Mucosa of gallbladder (tissue), 1 donor: ENCODE data around the gene TXNL4B. TPM values are rescaled to one million over a fixed set of nuclear protein-coding genes. Genes with fewer than 3 reads are reported as not detected.

Experiments
- DNase-seq: peaks from one replicate; pipeline ENCODE4 v3.0.0-alpha.2; 2020; ENCODE audit warnings: low spot score
- total RNA-seq: library from RNA; stranded (reverse); gene quantifications from one replicate; pipeline ENCODE4 v1.2.1, GENCODE V29; 2021
- donor health status: DM: no; HTN: no; CAD: no.

TXNL4B gene
- total RNA-seq: 14.0 TPM

DNA sequence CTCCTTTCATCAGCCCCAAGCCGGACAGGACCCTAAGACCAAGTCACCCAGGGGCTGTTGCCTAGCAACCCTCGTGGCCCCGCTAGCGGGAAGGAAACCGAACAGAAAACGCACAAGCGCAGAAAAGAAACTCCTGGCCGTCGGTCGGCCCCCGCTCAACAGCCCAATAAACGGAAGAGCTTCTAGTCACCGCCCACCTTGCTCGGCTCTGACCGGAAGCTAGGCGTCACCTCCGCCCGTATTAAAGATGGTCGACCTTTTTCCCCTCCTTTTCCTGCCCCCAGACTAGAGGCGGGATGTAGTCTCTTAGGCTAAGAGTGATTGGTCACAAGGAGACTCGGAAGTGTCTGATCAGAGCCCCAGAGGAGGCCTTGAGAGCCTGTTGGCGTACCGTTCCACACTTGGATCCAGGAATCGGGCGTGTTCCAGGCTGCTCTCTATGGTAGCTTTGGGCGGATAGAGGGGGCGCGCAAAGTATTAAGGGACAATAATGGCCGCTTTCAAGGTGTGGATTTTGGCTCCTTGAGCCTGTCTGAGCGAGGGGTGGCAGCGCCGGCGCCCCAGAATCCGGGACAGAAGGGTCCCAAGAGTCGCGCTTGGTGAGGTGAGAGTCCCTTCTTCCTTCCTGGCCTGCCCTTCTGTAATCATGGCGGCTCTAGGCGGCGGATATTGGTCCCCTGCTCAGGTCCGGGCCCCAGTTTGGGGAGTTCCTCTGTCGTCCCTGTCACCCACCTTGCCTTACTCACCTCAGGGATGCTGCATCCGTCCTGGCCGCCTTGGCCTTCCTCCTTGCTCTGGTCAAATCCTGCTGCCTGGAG lies at the start of gene TXNL4B, which contains the start of gene DHX38:
Gene TXNL4B (minus strand): TSS at position 173 of the 818 bp plus-strand sequence. CDS start 2,871 bp downstream, outside the sequence.
Gene DHX38 (plus strand): TSS at position 400 of the 818 bp plus-strand sequence. CDS start 2,311 bp downstream, outside the sequence.
- peak; percentile 96 for DNase-seq

DNA sequence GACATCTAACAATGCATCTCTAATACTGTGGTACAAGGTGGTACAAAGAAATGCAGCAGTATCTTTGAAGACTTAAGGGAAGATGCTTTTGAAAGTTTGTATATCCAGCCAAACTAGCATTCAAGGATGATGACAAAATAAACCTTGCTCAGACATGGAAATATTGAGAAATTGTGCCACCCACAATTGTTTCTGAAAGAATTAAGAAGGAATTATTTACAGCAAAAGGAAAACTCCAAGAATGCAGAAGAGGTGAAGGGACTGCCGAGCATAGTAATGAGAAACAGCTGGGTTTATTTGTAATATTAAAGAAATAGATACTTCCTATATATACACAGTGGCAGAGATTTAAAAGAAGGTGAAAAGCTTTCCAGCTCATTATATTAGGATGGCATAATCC lies 49.1 kb upstream of the TXNL4B start:
- no peak for DNase-seq

DNA sequence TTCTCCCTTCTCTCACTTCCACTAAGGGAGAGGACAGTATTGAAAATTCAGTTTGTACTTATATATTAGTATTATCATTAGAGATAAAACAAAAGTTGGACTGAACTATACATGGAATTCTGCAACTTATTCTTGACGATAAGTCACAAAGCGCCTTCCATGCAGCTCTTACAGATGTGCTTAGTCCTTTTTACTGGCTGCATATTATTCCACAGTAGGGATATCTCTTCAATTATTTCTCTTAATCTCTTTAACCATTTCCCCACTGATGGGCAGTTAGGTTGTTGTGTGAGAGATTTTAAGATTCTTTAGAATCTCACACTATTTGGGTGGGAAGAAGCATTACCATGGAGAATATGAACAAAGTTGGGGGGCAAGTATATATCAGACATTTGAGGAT lies 46.5 kb upstream of the TXNL4B start:
- DNase-seq: no peak

DNA sequence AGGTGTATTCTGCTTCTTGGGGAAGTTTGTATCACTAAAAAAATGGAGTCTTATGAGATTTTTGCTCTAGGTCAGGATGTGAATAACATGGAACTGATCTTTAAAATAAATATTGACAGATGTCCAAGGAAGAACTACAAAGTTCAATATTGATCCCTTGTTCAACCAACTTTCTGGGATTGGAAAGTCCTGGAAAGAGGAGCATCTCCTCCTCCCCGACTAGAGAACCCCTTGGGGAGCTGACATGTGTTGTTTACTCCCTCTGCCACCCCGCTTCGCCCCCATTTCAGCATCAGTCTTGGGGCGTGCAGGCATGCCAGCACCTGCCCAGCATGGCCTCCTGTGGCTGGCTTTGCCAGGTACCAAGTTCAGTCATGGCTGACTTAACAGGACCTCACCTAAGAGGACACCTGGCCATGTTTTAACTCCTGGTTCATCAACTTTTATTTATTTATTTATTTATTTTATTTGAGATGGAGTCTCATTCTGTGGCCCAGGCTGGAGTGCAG lies 44.7 kb upstream of the TXNL4B start:
- no peak for DNase-seq

DNA sequence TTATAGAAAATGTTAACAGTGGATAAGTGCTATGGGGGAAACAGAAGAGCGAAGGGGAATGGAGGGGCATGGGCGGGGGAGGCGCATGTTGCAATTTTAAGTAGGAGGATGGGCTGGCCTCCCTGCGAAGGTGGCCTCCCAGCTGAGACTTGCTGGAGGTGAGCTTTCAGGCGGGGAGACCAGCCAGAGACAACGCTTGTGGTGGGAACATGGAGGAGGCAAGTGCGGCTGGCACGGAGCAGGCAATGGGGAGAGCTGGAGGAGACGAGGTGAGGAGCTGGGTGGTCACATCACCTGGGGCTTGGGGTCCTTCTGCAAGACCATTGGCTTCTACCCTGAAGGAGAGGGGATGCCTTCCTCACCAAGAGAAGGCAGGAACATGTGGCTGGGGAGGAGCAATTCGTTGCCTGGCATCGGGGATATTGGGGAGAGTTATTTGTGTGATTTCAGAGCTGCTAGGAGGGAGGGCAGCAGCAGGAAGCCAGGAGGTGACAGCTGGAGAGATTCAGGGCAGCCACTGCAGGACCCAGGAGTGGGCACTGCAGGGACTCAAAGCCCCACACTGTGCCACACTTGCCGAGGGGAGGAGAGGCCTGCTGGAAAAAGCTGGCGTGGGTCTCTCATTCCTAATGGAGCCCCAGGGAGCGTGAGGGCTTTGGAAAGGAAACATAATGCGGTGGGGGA lies 44.1 kb upstream of the TXNL4B start:
- DNase-seq: no peak

DNA sequence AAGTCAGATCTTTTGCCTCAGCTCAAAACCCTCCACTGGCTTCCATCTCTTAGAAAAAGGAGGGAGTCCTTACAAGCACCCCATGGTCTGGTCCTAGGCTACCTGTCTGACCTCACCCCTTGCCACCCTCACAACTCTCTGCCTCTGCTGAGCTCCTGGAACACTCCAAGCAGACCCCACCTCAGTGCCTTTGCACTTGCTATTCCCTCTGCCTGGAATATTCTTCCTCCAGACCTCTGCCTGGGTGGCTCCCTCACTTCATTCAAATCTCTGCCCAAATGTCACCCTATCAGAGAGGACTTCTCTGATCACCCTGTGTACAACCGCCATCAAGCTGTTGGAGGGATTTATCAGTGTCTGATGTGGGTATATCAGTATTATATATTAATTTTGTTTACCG lies 41.1 kb upstream of the TXNL4B start:
- DNase-seq: no peak

DNA sequence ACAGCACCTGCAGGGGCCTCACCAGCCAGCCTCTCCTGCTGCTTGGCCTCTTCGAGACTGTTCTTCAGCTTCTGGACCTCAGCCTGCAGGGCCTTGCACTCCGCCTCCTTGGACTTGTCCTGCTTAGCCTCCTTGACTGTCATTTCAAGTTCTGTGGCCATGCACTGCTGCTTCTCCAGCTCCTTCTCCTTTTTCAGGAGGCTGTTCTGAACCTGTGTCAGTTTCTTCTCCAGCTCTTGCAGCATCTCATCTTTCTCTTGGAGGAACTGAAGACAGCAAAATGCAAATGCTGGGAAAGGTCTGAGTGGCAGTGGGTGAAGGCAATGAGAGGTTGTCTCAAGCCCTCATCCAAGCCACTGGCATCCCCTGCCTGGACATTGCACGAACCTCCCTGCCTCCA lies 39.3 kb upstream of the TXNL4B start:
- DNase-seq: no peak

DNA sequence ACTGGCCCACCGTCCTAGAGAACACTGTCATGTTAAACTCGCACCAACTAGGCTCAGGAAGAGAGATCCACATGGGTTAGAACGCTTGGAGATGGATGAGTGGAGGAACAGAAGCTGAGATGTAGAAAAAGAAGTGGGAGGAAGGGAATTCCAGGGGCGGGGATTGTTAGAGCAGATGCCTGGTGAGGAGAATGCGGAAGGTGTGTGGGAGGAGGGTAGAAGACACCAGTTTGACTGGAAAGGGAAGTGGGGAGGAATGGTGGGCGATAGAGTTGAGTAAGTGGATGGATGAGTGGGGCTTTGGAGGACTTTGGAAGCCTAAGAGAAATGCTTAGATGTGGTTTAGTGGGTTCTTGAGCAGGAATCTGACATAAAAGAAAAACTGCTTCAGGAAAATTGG lies 37.6 kb upstream of the TXNL4B start:
- DNase-seq: no peak

DNA sequence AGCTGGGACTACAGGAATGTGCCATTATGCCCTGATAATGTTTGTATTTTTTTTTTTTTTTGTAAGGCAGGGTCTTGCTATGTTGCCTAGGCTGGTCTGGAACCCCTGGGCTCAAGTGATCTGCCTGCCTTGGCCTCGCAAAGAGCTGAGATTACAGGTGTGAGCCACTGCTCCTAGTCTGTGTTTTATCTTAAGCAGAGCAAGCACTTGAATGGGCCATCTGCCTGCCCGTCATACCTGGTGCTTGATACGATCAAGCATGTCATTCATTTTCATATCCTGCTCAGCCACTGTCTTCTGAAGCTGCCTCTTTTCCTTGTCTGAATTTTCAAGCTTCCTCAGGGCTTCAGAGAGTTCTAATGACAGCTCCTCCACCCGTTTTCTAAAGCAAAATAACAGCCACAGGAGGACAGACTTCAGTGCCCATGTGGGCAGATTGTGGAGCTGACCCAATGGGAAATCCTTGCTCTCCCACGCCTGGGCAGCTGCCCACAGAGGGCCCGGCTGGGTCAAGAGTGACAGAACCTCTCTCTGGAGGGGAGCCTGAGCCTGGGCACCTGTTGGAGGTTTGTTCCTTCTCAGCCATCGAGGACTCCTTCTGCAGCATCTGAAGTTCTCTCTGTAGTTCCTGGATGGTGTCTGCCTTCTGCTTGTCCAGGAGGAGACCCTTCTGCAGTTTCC lies 36.7 kb upstream of the TXNL4B start:
- DNase-seq: no peak

DNA sequence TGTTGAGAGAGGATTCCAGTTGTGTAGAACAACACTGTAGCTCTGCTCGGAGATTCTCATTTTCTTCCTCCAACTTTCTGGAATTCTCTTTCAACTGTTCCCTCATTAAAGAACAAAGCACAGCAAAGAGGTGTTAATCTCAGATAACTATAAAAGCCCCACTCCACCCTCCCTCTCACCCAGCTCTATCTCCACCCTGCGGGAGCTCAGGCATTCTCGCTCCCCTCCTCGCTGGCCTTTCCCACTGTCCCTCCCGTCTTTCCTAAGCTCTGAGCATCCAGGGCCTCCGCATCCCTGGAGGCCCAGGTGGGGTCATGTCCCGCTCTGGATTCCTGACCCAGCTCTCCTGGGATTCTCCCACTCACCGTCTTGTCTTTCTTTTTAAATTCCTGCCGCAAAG lies 35.3 kb upstream of the TXNL4B start:
- DNase-seq: no peak

DNA sequence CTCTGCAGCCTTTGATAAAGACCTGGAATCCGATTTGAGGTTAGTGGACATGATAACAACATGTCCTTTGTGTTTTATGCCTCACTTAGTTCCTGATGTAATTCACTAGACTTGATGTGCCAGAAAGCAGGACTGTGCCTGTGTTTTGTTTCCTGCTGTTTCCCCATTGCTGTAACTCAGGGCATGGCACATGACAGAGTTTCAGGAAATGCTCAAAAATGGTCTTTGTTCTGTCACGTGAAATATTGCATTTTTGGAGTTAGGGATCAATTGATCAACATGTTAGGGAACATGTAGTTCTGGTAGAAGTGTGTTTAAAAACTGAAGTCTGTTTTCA lies 33.0 kb upstream of the TXNL4B start:
- no peak for DNase-seq

DNA sequence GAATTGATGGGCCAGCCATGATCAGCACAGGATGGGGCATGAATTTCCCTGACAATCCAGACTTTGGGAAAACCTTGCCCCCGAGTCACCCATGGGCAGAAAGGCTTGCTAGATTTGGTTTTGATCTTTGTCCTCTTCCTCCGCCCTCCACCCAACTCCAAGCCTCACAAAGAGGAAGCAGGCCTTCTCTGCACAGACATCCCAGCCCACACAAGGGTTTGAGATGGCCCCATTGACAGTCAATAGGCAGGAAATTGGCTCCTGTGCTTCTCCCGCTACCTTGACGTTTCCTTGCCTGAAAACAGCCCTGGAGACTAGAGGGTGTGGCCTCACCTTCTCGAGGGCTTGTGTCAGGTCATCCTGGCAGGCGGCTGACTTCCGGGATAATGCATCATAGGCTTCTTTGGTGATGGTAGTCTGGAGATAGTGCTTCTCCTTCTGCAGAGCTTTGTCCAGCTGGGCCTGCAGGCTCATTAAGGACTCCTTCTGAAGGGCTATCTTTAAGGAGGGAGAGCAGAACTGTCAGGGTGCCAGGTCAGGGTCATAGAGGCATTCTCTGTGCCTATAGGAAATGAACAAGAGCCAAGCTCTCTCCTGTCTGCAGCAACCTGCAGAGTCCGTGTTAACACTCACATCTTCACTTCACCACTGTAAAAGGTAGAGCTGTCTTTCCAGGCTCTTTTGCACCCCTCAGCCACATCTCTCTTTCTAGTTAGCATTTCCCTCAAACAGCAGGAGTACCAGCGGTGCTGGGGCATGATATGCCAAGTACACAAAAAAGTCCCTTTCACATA lies 32.4 kb upstream of the TXNL4B start:
- DNase-seq: peak; percentile 26

DNA sequence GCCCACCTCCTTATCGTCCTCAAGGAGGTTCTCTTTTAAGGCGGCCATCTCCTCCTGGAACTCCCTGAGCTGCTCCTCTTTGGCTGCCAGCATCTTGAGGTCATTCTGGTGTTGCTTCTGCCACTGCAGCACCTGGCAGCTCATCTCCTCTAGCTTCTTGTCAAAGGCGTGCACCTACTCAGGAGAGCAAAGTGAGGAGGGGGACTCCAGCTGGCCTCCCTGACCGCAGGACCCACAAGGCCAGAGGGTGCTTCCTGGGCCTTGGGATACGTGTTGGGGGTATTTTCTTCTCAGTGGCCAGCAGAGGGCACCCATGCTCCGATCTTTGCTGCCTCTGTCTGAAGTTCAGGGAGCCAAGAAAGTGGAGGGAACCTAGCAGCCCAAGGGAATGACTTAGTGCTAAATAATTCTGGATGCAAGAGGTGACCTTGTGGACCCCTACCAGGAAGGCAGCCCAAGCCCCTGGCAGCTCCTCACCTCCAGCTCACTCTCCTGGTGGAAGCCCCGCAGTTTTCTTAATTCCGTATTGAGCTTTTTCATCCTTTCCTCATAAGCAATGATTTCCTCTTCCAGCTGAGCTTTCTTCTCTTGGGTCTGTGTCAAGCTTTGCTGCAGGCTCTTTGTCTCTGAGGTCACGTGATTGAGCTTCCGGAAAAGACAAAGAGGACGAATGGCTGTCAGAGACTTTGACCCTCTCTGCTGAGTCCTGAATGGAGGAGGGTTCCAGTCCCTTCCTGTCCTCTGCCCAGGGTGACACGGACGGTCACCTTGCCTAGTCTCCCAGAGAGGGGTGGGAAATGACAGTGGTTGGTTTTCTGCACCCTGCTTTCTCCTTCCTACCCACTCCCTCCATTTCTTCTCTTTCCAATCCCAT lies 31.6 kb upstream of the TXNL4B start:
- peak; percentile 73 for DNase-seq

DNA sequence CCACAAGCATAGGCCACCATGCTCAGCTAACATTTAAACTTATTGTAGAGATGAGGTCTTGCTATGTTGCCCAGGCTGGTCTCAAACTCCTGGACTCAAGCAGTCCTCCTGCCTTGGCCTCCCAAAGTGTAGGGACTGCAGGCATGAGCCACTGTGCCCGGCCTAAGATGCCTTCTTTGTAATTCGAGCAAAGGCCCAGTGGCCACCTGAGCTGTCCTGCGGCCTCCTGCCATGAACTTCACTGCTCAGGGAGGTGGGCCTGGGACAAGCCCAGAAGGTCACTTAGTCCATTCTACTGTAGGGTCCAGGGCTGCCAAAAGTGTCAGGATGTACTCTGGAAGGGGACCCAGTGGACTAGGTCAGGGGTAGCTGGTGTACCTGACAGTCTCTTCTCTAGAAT lies 30.7 kb upstream of the TXNL4B start:
- DNase-seq: no peak

DNA sequence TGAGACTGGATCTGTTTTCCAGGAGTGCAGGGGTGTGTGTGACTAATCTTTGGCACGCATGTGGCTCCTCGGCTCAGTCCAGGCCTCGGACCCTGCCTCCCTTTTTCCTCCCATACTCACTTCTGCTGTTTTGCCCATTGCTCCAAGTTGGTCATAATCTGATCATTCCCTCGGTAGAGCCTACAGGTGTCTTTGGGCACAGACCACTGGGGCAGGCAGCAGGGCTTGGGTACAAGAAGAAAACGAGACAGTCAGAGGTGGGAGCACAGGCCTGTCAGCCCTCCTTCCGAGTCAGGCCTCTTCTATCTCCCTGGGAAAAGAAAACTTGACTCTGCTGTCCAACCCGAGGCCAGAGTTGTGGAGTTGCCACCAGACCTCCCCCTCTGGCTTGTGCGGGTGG lies 30.0 kb upstream of the TXNL4B start:
- no peak for DNase-seq

DNA sequence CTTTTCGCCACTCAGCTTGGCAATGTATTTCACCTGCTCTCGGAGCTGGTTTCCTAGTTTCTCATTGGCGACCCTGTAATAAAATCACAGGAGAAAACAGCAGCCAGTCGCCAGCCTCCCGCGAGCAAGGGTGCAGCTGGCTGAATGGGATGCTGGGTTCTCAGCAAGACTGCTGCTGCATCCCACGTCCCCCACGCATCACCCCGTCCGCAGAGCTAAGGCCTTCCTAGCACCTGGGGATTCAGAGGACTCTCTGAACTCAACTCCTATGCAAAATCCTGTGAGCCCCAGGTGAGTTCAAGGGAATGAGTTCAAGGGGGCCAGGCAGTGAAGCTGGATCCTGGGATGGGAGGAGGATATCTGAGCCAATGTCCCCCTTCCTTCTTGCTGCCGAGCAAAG lies 29.5 kb upstream of the TXNL4B start:
- DNase-seq: no peak

DNA sequence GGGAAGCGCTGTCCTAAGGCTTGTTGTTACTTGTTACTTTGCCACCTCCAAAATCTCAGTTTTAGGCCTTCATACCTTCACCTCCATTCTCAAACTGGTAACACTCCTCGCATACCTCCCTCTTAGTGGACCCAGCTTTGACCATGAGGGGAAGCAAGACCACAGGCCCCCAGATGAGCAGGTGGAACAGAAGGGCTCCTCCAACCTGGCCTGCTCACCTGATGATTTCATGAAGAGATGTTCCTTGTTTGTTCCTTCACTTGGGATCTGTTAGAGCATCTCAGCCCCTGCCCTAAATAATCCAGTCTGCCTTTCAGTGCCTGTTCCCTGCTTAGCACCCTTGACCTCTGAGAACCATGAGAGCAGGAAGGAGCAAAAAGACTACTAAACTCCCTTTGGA lies 28.9 kb upstream of the TXNL4B start:
- DNase-seq: no peak

DNA sequence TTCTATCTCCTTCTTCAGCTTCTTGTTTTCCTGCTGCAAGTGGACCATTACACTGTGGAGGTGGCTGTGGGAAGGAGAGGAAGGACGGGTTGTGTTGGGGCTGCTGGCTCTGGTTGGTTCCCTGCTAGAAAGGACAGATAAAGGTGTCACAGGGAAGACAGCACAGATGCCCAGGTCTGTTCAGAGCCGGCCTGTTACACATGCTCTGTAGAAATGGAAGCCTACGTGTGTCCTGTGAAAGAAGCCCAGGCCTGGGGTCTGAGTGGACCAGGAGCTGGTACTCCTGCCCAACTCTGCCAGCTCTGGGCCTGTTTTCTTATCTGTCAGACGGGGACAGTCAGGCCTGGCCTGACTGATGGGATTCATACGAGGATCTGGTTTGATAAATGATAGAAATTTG lies 26.6 kb upstream of the TXNL4B start:
- DNase-seq: no peak

DNA sequence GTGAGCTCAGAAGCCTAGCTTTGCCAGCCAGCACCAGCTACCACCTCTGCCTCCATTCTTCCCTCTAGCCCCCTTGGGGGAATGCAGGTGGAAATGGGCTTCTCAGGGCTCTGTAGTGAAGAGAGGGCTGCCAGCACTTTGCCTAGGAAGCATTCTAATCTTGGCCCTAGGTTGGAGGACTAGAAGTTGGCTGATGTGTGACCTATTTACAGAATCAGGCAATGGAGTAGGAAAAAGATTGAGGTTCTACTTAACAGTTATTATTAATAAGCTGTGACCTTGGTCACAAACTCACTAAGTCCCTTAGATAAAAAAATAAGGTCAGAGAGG lies 20.2 kb upstream of the TXNL4B start:
- no peak for DNase-seq

DNA sequence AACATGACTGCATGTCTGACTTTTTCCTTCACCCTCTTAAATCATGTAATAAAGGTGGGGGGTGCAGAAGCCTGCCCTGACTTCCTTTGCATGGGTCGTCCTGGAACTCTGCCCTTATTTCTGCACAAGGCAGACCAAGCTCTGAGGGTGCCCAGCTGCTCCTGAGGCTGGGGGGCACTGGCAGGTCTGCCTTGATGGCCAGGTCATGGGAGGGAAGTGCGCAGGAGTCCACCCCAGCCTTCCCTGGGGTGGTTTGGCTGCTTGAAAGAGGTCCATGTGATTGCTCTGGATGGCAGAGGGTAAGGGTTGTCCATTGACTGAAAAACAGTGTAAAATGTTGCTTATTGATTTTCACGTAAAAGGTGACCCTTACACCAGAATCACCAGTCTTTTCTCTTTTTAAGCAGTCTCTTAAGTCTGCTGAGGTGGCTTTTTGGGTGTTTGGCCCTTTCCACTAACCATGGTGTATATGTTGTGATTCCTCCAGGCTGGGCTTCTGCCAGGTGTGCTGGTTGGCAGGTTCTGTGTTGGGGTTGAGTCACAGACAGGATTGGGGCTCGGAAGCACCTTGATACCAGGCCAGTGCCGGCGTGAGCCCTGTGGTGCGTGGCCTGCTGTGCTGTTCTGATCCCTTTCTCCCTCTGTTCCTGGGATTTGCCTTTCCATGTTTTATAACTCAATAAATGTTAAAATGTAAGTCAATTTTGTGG lies 19.6 kb upstream of the TXNL4B start:
- DNase-seq: no peak
